IMR-90 (cell line): Measurements from ENCODE around the gene MRPS25. TPM values are rescaled to one million over a fixed set of nuclear protein-coding genes. Genes with fewer than 3 reads are reported as not detected.

Source experiments
- ATAC-seq: fragments of 200-7000 bp; cut with Tn5 transposase; 2 replicates; pipeline ENCODE4 v1.9.1; 2020; ENCODE audit warnings: low read depth, mild to moderate bottlenecking, moderate library complexity
- BruUV-seq: library from RNA; stranded (reverse); fragments of 400-500 nt; replicated peaks from 2 replicates; lab custom pipeline; 2021; lab: Mats Ljungman, UMichigan
- CTCF ChIA-PET: fragments of 300-600 bp; formaldehyde crosslinking; extraction: SDS; loops from one replicate; lab custom pipeline; 2021; ENCODE audit warnings: antibody characterized with exemption; lab: Yijun Ruan, JAX
- POLR2A ChIA-PET: fragments of 300-600 bp; sonication (Branson Sonifier 250); formaldehyde crosslinking; loops from one replicate; lab custom pipeline; 2022; ENCODE audit warnings: antibody characterized with exemption; ENCODE audit not compliant: unreplicated experiment; lab: Charles Lee
- DNase-seq: peaks from one replicate; pipeline ENCODE4 v3.0.0; 2013
- H2AFZ ChIP-seq: replicated peaks from 2 replicates; pipeline ENCODE3; 2013; ENCODE audit warnings: low read length, mild to moderate bottlenecking; ENCODE audit not compliant: poor library complexity
- H2AK5ac ChIP-seq: 2 replicates; pipeline ENCODE4 v1.6.1; 2013; ENCODE audit warnings: low read depth, low read length, inconsistent platforms
- H2AK9ac ChIP-seq: replicated peaks from 2 replicates; pipeline ENCODE3; 2013; ENCODE audit warnings: mild to moderate bottlenecking, low read depth, low read length, moderate library complexity; ENCODE audit not compliant: poor library complexity
- H2BK120ac ChIP-seq: 2 replicates; pipeline ENCODE4 v1.6.1; 2013; ENCODE audit warnings: low read depth, low read length, inconsistent platforms
- H2BK15ac ChIP-seq: 3 replicates; pipeline ENCODE4 v1.6.1; 2013; ENCODE audit warnings: low read depth, low read length, inconsistent platforms
- H2BK20ac ChIP-seq: 2 replicates; pipeline ENCODE4 v1.6.1; 2013; ENCODE audit warnings: low read depth, mild to moderate bottlenecking, inconsistent platforms, low read length, moderate library complexity
- H2BK5ac ChIP-seq: 2 replicates; pipeline ENCODE4 v1.6.1; 2013; ENCODE audit warnings: mild to moderate bottlenecking, low read depth, low read length, inconsistent platforms; ENCODE audit not compliant: poor library complexity, severe bottlenecking
- H3K14ac ChIP-seq: replicated peaks from 2 replicates; pipeline ENCODE4 v1.6.1; 2013; ENCODE audit warnings: low read depth, low read length, inconsistent platforms
- H3K18ac ChIP-seq: 2 replicates; pipeline ENCODE4 v1.6.1; 2013; ENCODE audit warnings: low read depth, low read length, control low read depth
- H3K23ac ChIP-seq: 2 replicates; pipeline ENCODE4 v1.6.1; 2013; ENCODE audit warnings: low read depth, low read length, inconsistent platforms
- H3K27ac ChIP-seq: 2 replicates; pipeline ENCODE4 v1.5.1; 2013; ENCODE audit warnings: mild to moderate bottlenecking, control low read depth, low read length; ENCODE audit not compliant: insufficient read depth
- H3K27me3 ChIP-seq: 2 replicates; pipeline ENCODE4 v1.6.1; 2013; ENCODE audit warnings: low read length; ENCODE audit not compliant: control insufficient read depth, insufficient read depth
- H3K36me3 ChIP-seq: 2 replicates; pipeline ENCODE4 v1.6.1; 2013; ENCODE audit warnings: low read length, mixed read lengths; ENCODE audit not compliant: control insufficient read depth, insufficient read depth
- H3K4ac ChIP-seq: 2 replicates; pipeline ENCODE4 v1.6.1; 2013; ENCODE audit warnings: low read depth, low read length, inconsistent platforms
- H3K4me1 ChIP-seq: 2 replicates; pipeline ENCODE4 v1.6.1; 2013; ENCODE audit warnings: low read length, mixed read lengths; ENCODE audit not compliant: control insufficient read depth, insufficient read depth
- H3K4me2 ChIP-seq: 2 replicates; pipeline ENCODE4 v1.6.1; 2013; ENCODE audit warnings: low read depth, mild to moderate bottlenecking, control low read depth, low read length, moderate library complexity
- H3K4me3 ChIP-seq: 2 replicates; pipeline ENCODE4 v1.5.1; 2013; ENCODE audit warnings: low read depth, mild to moderate bottlenecking, control low read depth, low read length, moderate library complexity; ENCODE audit not compliant: insufficient read depth
- H3K56ac ChIP-seq: 2 replicates; pipeline ENCODE4 v1.6.1; 2013; ENCODE audit warnings: low read length, inconsistent platforms; ENCODE audit not compliant: insufficient read depth; ENCODE audit errors: extremely low read depth
- H3K79me1 ChIP-seq, 2 experiments: 2 replicates each; pipeline ENCODE4 v1.6.1; 2013; ENCODE audit warnings: low read length in 2 of 2, inconsistent platforms in 1 of 2, low read depth in 1 of 2
- H3K9ac ChIP-seq: 2 replicates; pipeline ENCODE4 v1.6.1; 2013; ENCODE audit warnings: low read depth, low read length, control low read depth
- H3K9me1 ChIP-seq: 2 replicates; pipeline ENCODE4 v1.6.1; 2013; ENCODE audit warnings: low read length, inconsistent platforms; ENCODE audit not compliant: insufficient read depth
- H3K9me3 ChIP-seq: 2 replicates; pipeline ENCODE4 v1.6.1; 2013; ENCODE audit warnings: low read length; ENCODE audit not compliant: control insufficient read depth, insufficient read depth
- H4K20me1 ChIP-seq: 2 replicates; pipeline ENCODE4 v1.6.1; 2013; ENCODE audit warnings: low read length, inconsistent platforms; ENCODE audit not compliant: insufficient read depth
- H4K5ac ChIP-seq: 2 replicates; pipeline ENCODE4 v1.6.1; 2013; ENCODE audit warnings: mild to moderate bottlenecking, low read depth, low read length, control low read depth
- H4K8ac ChIP-seq, 2 experiments: 2 replicates each; pipeline ENCODE4 v1.6.1; 2013; ENCODE audit warnings: low read depth in 2 of 2, low read length in 2 of 2, control low read depth in 1 of 2, inconsistent platforms in 1 of 2
- H4K91ac ChIP-seq: 2 replicates; pipeline ENCODE4 v1.6.1; 2013; ENCODE audit warnings: low read depth, low read length, inconsistent platforms; ENCODE audit not compliant: insufficient read depth
- BHLHE40 ChIP-seq: fragments of 150-350 bp; IDR thresholded peaks from 2 replicates; pipeline ENCODE4 v1.6.1; 2016; ENCODE audit warnings: mild to moderate bottlenecking, low read depth, low read length
- FOS ChIP-seq: fragments of 150-350 bp; IDR thresholded peaks from 2 replicates; pipeline ENCODE4 v1.6.1; 2016; ENCODE audit warnings: low read depth, low read length
- WGBS, 2 experiments: methylation state at CpG; one replicate each; pipeline versions ENCODE4 v1.1.5 to v1.1.7; 2013; ENCODE audit warnings: missing lambda C conversion rate in 2 of 2; ENCODE audit not compliant: insufficient read length in 1 of 2; ENCODE audit errors: extremely low coverage in 2 of 2; 5-methylcytosine and 5-hydroxymethylcytosine counted together
- dilution Hi-C: fragments of 300-500 bp; cut with HindIII; formaldehyde crosslinking; loops from one replicate; pipeline ENCODE4 v1.14.3; 2018; ENCODE audit warnings: low sequenced_read_pairs; ENCODE audit not compliant: unreplicated experiment
- in situ Hi-C: fragments of 300-500 bp; cut with MboI; formaldehyde crosslinking; loops from 3 replicates; pipeline ENCODE4 v1.14.3; 2019; ENCODE audit warnings: low sequenced_read_pairs, inconsistent platforms, mixed read lengths
- intact Hi-C: fragments of 100-400 bp; cut with micrococcal nuclease; formaldehyde crosslinking; loops from 2 replicates; pipeline ENCODE4 v1.10.0; 2022
- polyA plus RNA-seq, 3 experiments: library from polyadenylated mRNA; depleted of rRNA; stranded (reverse); fragments of >200 nt; gene quantifications; 2 replicates each; pipeline ENCODE4 v1.2.3, GENCODE V29; 2012; ENCODE audit warnings: low replicate concordance in 1 of 3
- total RNA-seq: library from RNA; depleted of rRNA; stranded (reverse); fragments of >200 nt; gene quantifications from 2 replicates; pipeline ENCODE4 v1.2.3, GENCODE V29; 2012

MRPS25 gene
- total and polyA plus RNA-seq, 2 of the 4 experiments (the other 2 are of a cell fraction): 9.0 to 20.8 TPM

- Histone ChIP-seq H2BK20ac (0 out of 2 replicates have a peak overlapping the region, but pooled peaks have one; percentile 1), H3K4me3 (peak overlapping the region; percentile 93; the same call in 1 of the 2 replicates), H3K56ac (no peak overlapping the region), H3K9me3 (no peaks in the 10 kb centered on the region), H2BK15ac (no peak overlapping the region), H3K23ac (peak overlapping the region; percentile 48; the same call in 1 of the 2 replicates), H2BK5ac (peak overlapping the region; percentile 32), H4K91ac (no peak overlapping the region), H2AK9ac (no peak overlapping the region), H2BK120ac (no peak overlapping the region), H3K9ac (no peak overlapping the region), H3K4me1 (peaks cover 9% of the 10 kb centered on the region), H3K27ac (no peak overlapping the region), H3K27me3 (no peaks in the 10 kb centered on the region), H3K4me2 (peak overlapping the region; percentile 83), H3K79me1 (peaks cover 16 to 24% of the 10 kb centered on the region in 2 experiments), H2AFZ (peak overlapping the region; percentile 99), H4K5ac (peak overlapping the region; percentile 4), H3K14ac (peak overlapping the region; percentile 76; the same call in 1 of the 2 replicates), H2AK5ac (no peak overlapping the region), H3K9me1 (0 out of 2 replicates have a peak, but pooled peaks cover 4% of the 10 kb centered on the region), H4K20me1 (peaks cover 8% of the 10 kb centered on the region), H4K8ac (peak overlapping the region; percentile 84), H3K4ac (peak overlapping the region; percentile 26; the same call in 1 of the 2 replicates), H3K18ac (no peak overlapping the region), H3K36me3 (0 out of 2 replicates have a peak, but pooled peaks cover 1% of the 10 kb centered on the region)
- no TSS peak for BruUV-seq
- dilution Hi-C loops: no loop called here
- no peak for DNase-seq
- WGBS, 2 experiments: 12% methylated on average over 5 of the region's 16 CpGs; no CpG with 5 or more reads in 1 of the 2 experiments
- in situ Hi-C loops: no loop called here
- ChIA-PET POLR2A (interaction anchor here (1.0 kb wide), 1 partner anchor 89 kb away, joined by 3 read pairs; no protein-coding TSS in a partner anchor), CTCF (interaction anchor here (0.6 kb wide), 1 partner anchor 779 kb away, joined by 3 read pairs; no protein-coding TSS in a partner anchor)
- TF ChIP-seq FOS (no peak), BHLHE40 (no peak)
- intact Hi-C loops: no loop called here
- ATAC-seq: no peak
Observed at GRCh38 chr3:15065550-15066007, 464 bp upstream of the MRPS25 start.
